GM12892 (cell line): ENCODE data around the gene ZNF430.
"Not testable (repeated sequence)": the region's sequence is repeated elsewhere in the genome, so short reads cannot be mapped to it uniquely, and the experiment has no call there.

Experiments used
- POLR2A ChIP-seq: IDR thresholded peaks from 2 replicates; pipeline ENCODE4 v1.6.1; 2011; ENCODE audit warnings: low read depth, low read length, control low read depth
- POLR2AphosphoS5 ChIP-seq: IDR thresholded peaks from 2 replicates; pipeline ENCODE4 v1.6.1; 2011; ENCODE audit warnings: low read depth, low read length, control low read depth
- TAF1 ChIP-seq: IDR thresholded peaks from 2 replicates; pipeline ENCODE4 v1.6.1; 2011; ENCODE audit warnings: low read depth, mild to moderate bottlenecking, control low read depth, low read length, borderline replicate concordance

GRCh38 chr19:21021238-21021637 is 781 bp downstream of the ZNF430 start:
- TF ChIP-seq POLR2A, TAF1, POLR2AphosphoS5: not testable (repeated sequence)
